ENCODE data around the gene GLIS1.

The GLIS1 gene

DNA sequence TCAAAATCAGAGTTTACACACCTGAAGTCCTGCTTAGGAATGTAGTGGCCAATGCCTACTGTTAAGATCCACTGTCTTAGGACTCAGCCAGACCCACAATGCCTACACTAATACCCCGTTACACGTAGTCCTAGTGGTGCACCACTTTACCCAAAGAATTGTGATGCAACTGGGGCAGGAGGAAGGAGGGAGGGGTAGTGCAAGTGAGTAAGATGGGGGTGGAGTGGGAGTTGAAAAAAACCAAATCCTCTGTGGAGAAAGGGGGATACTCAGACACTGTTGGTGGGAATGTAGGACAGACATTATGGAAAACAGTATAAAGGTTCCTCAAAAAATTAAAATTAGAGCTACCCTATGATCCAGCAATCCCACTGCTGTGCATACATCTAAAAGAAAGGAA is 19.5 kb downstream of the GLIS1 start:
- Histone ChIP-seq H3K27me3 (ENCODE audit: low read length) (no peaks in the 10 kb centered on the region), H3K4me2 (ENCODE audit: low read depth, low read length, poor library complexity, severe bottlenecking) (no peak overlapping the region), H3K9me2 (replicated peaks; ENCODE audit: insufficient read depth, low read length) (no peaks in the 10 kb centered on the region), H2AFZ (ENCODE audit: low read depth, low read length, severe bottlenecking) (no peak overlapping the region), H3K27ac (ENCODE audit: low read depth, low read length) (no peak overlapping the region), H3K79me2 (ENCODE audit: insufficient read depth, low read length) (no peaks in the 10 kb centered on the region), H3K9ac (ENCODE audit: low read length) (no peak overlapping the region), H3K9me3 (ENCODE audit: insufficient read depth, low read length) (no peaks in the 10 kb centered on the region), H3K4me3 (ENCODE audit: insufficient read depth, low read length, poor library complexity, severe bottlenecking) (no peak overlapping the region), H3F3A (ENCODE audit: insufficient read depth) (no peaks in the 10 kb centered on the region), H4K20me1 (ENCODE audit: low read depth, low read length) (no peaks in the 10 kb centered on the region), H3K36me3 (ENCODE audit: low read length) (no peaks in the 10 kb centered on the region)
- TF ChIP-seq CTCF (IDR thresholded peaks at IDR 0.05; ENCODE audit: insufficient read depth, low read length, poor library complexity, severe bottlenecking) (no peak), EZH2phosphoT487 (conservative IDR thresholded peaks at IDR 0.05; ENCODE audit: low read length) (no peak)

DNA sequence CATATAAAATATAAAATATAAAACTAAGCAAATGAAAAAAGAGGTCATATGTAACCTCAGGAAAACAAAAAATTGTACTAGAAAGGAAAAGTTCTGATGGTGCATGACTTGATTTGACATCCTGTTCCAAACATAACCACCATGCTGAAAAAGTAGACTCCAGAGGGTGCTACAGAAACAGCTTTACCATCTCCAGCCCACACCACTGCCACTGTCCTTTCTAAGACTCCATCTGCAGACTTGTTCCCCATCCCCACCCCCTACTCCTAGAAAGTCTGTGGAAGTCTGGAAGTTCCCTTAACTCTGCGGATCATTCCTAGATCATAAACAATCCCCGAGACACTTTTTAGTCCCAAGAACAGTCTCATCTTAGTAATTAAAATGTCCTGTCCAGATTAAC is 20.5 kb downstream of the GLIS1 start:
- no peaks in the 10 kb centered on the region for H3K9me3 ChIP-seq (ENCODE audit: insufficient read depth, low read length)
- no peaks in the 10 kb centered on the region for H4K20me1 ChIP-seq (ENCODE audit: low read depth, low read length)
- no peak overlapping the region for H2AFZ ChIP-seq (ENCODE audit: low read depth, low read length, severe bottlenecking)
- H3K27me3 ChIP-seq (ENCODE audit: low read length): no peaks in the 10 kb centered on the region
- H3K27ac ChIP-seq (ENCODE audit: low read depth, low read length): no peak overlapping the region
- H3K79me2 ChIP-seq (ENCODE audit: insufficient read depth, low read length): no peaks in the 10 kb centered on the region
- no peak overlapping the region for H3K4me3 ChIP-seq (ENCODE audit: insufficient read depth, low read length, poor library complexity, severe bottlenecking)
- H3K9me2 ChIP-seq (replicated peaks; ENCODE audit: insufficient read depth, low read length): no peaks in the 10 kb centered on the region
- no peak overlapping the region for H3K4me2 ChIP-seq (ENCODE audit: low read depth, low read length, poor library complexity, severe bottlenecking)
- no peaks in the 10 kb centered on the region for H3F3A ChIP-seq (ENCODE audit: insufficient read depth)
- H3K9ac ChIP-seq (ENCODE audit: low read length): no peak overlapping the region
- TF ChIP-seq CTCF (IDR thresholded peaks at IDR 0.05; ENCODE audit: insufficient read depth, low read length, poor library complexity, severe bottlenecking) (no peak), EZH2phosphoT487 (conservative IDR thresholded peaks at IDR 0.05; ENCODE audit: low read length) (no peak)
- no peaks in the 10 kb centered on the region for H3K36me3 ChIP-seq (ENCODE audit: low read length)

DNA sequence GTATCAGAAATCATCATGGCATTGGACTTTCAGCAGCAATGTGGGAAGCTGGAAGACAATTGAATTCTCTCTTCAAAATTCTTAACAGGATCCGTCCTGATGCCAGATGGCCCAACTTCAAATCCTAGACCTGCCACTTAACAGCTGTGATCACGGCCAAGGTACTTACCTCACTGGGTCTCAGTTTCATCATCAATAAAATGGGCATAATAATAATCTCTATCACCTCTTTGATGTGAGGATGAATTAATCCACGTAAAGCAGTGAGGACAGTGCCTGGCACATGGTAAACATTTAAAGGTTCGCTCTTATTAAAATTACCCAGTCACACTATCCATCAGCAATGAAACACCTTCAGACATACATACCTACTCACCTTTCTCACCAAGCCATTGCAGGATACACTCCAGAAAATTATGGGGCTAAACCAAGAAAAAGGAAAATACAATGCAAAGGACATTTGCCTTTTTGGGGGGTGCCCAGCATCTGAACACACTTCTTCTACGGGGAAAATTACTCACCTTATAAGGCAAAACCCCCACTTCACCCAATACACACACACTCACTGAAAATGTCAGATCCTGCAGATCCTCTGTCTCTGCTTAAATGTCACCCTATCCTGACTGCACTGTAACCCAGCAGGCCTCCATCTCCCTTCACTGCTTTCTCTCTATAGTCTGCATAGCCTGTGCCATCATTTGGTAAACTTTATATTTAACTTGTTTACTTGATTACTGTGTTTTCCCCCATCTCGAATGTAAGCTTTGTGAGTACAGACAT is 21.7 kb downstream of the GLIS1 start:
- Histone ChIP-seq H4K20me1 (ENCODE audit: low read depth, low read length) (no peaks in the 10 kb centered on the region), H3K79me2 (ENCODE audit: insufficient read depth, low read length) (no peaks in the 10 kb centered on the region), H3K9ac (ENCODE audit: low read length) (no peak overlapping the region), H3K27me3 (ENCODE audit: low read length) (no peaks in the 10 kb centered on the region), H3K36me3 (ENCODE audit: low read length) (no peaks in the 10 kb centered on the region), H3K4me3 (ENCODE audit: insufficient read depth, low read length, poor library complexity, severe bottlenecking) (no peak overlapping the region), H3K9me3 (ENCODE audit: insufficient read depth, low read length) (no peaks in the 10 kb centered on the region), H3K27ac (ENCODE audit: low read depth, low read length) (no peak overlapping the region), H2AFZ (ENCODE audit: low read depth, low read length, severe bottlenecking) (no peak overlapping the region), H3K4me2 (ENCODE audit: low read depth, low read length, poor library complexity, severe bottlenecking) (no peak overlapping the region), H3K9me2 (replicated peaks; ENCODE audit: insufficient read depth, low read length) (no peaks in the 10 kb centered on the region), H3F3A (ENCODE audit: insufficient read depth) (no peaks in the 10 kb centered on the region)
- TF ChIP-seq CTCF (IDR thresholded peaks at IDR 0.05; ENCODE audit: insufficient read depth, low read length, poor library complexity, severe bottlenecking) (no peak), EZH2phosphoT487 (conservative IDR thresholded peaks at IDR 0.05; ENCODE audit: low read length) (no peak)
